HG03558 (cell line): ENCODE measurements around the gene SLC6A20.

Experiments used
- ATAC-seq: cut with Tn5 transposase; IDR thresholded peaks from one replicate; pipeline ENCODE4 v1.9.1; 2021; ENCODE audit warnings: moderate number of reproducible peaks; ENCODE audit not compliant: unreplicated experiment; ENCODE audit errors: extremely low read depth

SLC6A20 gene

GRCh38 chr3:45736707-45737106, 59.6 kb downstream of the SLC6A20 start:
- no peak for ATAC-seq

- ATAC-seq, result no peak
Measured at GRCh38 chr3:45730409-45731154, 65.8 kb downstream of the SLC6A20 start.

GRCh38 chr3:45729614-45730013, 66.7 kb downstream of the SLC6A20 start:
- no peak for ATAC-seq

- ATAC-seq, result no peak
Measured at GRCh38 chr3:45724911-45725310, 71.4 kb downstream of the SLC6A20 start.

GRCh38 chr3:45719655-45720487, 76.5 kb downstream of the SLC6A20 start:
- ATAC-seq, result no peak

GRCh38 chr3:45716790-45717336, 79.5 kb downstream of the SLC6A20 start:
- ATAC-seq, result no peak

- ATAC-seq, result no peak
Measured at GRCh38 chr3:45715945-45716344, 80.4 kb downstream of the SLC6A20 start.

GRCh38 chr3:45712434-45713110, 83.8 kb downstream of the SLC6A20 start:
- ATAC-seq, result no peak

- ATAC-seq, result no peak
Measured at GRCh38 chr3:45711931-45712330, 84.4 kb downstream of the SLC6A20 start.

- ATAC-seq, result no peak
Measured at GRCh38 chr3:45705839-45706808, 90.2 kb downstream of the SLC6A20 start.
